Head of caudate nucleus (tissue), 42 donors: ENCODE data around the gene TRABD2A.
"Not testable (repeated sequence)": the region's sequence is repeated elsewhere in the genome, so short reads cannot be mapped to it uniquely, and the experiment has no call there.

ENCODE experiments used
- DNase-seq, 42 donors: peaks; one replicate each; pipeline versions ENCODE4 v3.0.0 to v3.0.0-alpha.2; 2020 to 2021; ENCODE audit warnings: mixed read lengths in 7 of 42
- intact Hi-C: fragments of 100-400 bp; cut with DNase I; formaldehyde crosslinking; loops from one replicate; pipeline ENCODE4 v1.15.0; 2022

TRABD2A gene

DNA sequence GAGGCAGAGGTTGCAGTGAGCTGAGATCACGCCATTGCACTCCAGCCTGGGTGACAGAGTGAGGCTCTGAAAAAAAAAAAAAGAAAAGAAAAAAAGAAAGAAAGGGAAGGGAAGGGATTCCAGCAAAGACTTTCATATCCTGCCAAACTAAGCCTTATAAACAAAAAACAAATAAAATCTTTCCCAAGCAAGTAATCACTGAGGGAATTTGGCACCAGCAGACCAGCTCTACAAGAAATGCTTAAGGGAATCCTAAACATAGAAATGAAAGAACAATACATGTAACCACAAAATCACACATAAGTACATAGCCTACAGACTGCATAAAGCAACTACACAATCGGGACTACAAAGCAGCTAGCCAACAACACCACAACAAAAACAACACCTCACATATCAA is 79.1 kb downstream of the TRABD2A start:
- no peak for DNase-seq
- intact Hi-C loops = no loop called here

DNA sequence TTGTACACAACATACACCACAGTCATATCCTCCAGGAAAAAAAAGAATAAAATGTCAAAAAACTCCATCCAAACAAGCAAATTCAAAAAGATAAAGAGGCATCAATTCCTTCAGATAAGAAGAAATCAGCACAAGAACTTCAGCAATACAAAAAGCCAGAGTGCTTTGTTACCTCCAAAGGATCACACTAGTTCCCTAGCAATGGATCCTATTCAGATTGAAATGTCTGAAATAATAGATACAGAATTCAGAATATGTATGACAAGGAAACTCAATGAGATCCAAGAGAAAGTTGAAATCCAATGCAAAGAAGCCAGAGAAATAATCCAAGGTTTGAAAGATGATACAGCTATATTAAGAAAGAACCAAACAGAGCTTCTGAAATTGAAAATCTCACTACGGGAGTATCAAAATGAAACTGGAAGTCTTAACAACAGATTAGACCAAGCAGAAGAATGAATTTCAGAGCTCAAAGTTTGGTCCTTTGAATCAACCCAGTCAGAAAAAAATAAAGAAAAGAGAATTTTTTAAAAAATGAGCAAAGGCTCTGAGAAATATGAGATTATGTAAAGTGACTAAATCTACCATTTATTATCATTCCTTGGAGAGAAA is 80.6 kb downstream of the TRABD2A start:
- no peak for DNase-seq
- intact Hi-C loops = no loop called here

DNA sequence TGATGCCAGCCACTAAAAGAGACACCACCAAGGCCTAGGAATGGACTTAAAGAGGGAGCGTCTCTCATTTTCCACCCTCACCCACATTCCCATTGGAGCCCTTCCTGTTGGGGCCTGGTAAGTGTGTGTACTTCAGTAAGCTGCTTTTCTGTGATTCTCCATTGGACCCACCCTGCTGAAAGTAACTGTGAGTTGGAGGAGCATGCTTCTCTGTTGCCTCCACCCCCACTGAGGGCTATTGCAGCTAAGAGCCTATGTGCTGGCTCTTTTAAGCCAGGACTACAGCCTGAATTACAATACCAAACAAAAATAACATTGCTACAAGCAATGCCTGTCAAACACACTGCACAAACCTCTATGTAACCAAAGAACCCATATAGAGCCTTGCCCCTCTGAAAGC is 81.1 kb downstream of the TRABD2A start:
- intact Hi-C loops = no loop called here
- no peak for DNase-seq

DNA sequence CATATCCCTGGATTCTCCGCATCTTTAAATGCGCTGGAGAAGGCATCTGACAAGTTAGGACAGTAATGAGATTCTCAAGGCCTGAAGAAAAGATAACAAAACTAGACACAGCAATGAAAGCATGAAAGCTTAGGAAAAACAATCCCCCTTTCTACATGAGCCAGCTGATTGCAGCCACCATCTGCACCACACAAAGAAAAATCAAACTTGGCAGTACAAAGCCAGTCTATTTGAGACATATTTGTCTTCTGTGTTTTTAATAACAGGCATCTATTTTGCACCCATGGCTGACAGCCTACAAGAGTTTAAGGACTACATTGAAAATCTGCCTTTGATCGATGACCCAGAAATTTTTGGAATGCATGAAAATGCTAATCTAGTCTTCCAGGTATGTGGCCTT is 83.6 kb downstream of the TRABD2A start:
- peak in 1 of 42 donors; percentile 12 for DNase-seq
- intact Hi-C loops = no loop called here

GRCh38 chr2:84796798-84797197 is 84.1 kb downstream of the TRABD2A start:
- no peak for DNase-seq
- intact Hi-C loops = no loop called here

DNA sequence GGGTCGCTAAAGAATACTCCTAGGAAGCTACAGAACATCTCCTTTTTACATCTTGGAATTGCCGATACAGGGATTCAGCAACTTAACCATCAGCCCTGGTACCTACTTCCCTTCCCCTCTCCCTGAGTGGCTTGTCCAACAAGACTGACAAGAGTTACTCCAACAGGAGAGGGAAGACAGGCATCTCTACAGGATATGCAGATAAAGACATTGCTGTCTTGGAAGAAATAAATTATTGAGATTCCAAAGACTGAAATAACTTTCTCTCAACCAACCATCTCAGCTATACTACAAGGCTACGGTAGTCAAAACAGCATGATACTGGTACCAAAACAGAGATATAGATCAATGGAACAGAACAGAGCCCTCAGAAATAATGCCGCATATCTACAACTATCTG is 87.2 kb downstream of the TRABD2A start:
- DNase-seq = no peak
- intact Hi-C loops = no loop called here

DNA sequence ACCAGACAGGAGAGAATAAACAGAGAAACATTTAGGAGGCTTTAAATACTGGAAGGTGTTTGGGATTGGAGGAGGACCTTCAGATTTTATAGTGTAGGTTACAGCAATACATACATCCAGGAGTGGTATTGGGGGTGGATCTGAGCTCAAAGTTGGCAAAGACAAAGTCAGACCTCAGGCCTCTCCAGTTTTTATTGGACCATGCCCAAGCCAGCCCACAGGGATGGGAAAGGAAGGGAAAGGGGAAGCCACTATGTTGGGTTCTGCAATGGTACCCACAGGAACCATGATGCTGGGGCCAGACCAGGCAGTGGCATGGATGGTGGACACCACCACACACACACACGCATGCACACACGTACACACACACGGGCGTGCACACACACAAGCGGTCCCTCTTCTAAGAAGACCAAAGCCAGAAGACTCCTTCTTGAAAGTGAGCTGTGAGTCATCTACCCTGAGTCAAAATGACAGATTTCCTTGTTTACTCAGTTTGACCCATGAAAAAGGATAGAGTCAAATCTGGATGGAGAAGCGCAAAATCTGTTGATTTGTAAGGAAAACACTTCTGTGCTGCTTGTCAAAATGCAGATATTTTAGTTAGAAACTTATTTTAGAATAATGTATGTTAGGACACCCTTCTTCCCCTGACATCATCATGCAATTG is 87.9 kb downstream of the TRABD2A start:
- DNase-seq = no peak
- intact Hi-C loops = no loop called here

- no peak for DNase-seq
- intact Hi-C loops = no loop called here
These were observed 92.4 kb downstream of the TRABD2A start for GRCh38 chr2:84788498-84788897.

GRCh38 chr2:84788027-84788426 is 92.9 kb downstream of the TRABD2A start:
- intact Hi-C loops = no loop called here
- no peak for DNase-seq

DNA sequence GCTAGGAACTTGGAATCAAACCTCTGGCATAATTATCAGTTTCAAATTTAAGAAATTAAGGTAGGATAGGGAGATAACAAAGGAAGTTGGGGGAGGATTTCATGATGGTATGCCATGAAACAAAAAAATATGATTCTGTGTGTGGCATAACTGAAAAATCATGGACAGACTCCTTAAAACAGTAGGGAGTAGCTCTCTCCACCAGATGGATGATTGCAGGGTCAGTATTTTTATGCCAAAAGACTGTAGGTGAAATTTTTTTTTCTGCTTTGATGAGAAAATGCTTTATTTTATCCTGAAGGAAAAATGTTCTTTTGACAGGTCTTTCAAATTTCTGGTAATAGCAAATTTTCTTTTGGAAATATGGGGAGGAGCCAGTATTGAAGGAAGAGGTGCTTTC is 94.3 kb downstream of the TRABD2A start:
- intact Hi-C loops = no loop called here
- DNase-seq = no peak

DNA sequence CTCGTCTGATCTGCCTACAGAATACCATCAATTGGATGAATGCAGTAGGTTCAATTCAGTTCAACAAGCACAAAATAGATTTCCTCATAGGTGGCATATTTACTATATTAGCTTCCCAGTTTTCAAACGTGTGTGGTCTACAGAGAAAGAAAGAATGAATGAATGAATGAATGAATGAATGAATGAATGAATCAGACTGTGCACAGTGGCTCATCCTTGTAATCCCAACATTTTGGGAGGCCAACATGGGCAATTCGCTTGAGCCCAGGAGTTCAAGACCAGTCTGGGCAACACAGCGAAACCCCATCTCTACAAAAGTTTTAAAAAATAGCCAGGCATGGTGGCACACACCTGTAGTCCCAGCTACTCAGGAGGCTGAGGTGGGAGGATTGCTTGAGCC is 94.9 kb downstream of the TRABD2A start:
- DNase-seq = no peak
- intact Hi-C loops = no loop called here

DNA sequence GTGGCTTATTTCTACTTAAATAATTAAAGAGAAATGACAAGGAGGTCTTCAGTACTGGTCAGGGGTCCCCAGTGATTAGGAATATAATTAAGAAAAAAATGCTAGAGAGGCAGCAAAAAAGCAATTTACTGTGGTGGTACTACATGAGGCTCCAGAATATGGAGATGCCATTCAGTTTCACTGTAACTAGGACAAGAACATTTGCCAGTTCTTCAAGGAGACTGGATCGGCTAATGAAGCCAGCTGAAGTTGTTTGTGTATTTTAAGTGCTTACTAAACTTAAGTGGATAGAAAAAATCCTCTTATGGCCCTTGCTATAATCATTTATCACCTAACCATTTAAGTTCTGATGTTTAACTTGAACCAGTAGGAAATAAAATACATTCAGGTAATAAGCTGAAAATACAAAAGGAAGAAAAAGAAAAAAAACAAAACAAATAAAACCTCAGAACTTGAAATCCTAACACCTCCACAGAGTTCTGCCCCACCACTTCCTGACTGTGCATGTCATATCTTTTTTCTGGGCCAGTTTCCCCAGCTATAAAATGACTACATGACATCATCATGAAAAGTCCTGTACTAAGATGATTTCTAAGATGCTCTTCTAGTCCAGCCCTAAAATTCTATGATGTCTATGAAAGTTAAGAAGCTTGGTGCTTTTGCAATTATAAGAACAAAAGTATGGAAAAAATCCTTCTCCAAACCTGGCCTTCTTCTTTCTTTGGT is 98.0 kb downstream of the TRABD2A start:
- DNase-seq = no peak
- intact Hi-C loops = no loop called here

DNA sequence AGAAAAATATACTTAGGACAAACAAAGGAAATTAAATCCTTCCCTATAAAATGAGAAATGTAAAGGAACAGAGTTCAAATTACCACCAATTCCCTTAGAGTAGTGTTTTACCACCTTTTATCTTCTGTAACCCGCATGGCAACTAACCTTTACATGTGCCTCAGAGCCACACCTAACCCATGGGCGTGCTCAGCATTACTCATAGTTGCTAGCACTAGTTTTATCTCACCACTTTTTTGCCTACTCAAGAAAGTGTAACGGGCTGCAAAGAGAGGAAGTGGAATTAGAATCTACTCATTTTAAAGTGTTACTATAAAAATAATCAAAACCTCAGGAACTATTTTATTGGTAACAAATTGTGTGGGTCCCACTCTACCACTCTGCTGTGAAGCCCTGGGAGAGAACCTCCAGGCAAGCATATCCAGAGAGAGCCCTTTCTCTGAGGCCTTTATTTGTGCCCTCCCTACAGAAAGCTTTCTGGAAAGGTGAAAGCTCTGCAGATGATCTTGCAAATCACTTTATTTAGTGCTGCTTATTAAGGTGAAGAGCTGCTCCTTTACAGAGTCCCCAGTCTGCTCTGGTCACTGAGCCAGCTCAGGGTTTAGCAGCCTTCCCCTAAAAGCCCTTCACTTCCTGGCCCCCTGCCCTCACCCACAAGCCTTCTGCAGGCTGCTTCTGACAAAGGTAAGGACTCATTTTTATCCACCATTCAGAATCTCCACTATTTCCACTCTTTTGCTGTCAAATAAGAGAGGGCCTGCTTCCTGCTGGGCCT is 98.8 kb downstream of the TRABD2A start:
- DNase-seq = peak in 22 of 42 donors; percentile 1 to 63 (median 28)
- intact Hi-C loops = no loop called here

GRCh38 chr2:84779781-84780180 is 101.1 kb downstream of the TRABD2A start:
- DNase-seq = no peak
- intact Hi-C loops = no loop called here

GRCh38 chr2:84778911-84779690 is 101.8 kb downstream of the TRABD2A start:
- intact Hi-C loops = no loop called here
- no peak for DNase-seq

GRCh38 chr2:84776011-84776410 is 104.9 kb downstream of the TRABD2A start:
- no peak for DNase-seq
- intact Hi-C loops = no loop called here

GRCh38 chr2:84773562-84773961 is 107.3 kb downstream of the TRABD2A start:
- DNase-seq, intact Hi-C loops: not testable (repeated sequence)
